H1 (cell line): ENCODE data around the gene CST4. TPM values are rescaled to one million over a fixed set of nuclear protein-coding genes. Genes with fewer than 3 reads are reported as not detected.

Experiments
- CHD2 ChIP-seq: IDR thresholded peaks from 2 replicates; pipeline ENCODE4 v1.6.1; 2012; ENCODE audit warnings: low read length, improper control_type of control experiment
- CTBP2 ChIP-seq: IDR thresholded peaks from 2 replicates; pipeline ENCODE4 v1.7.0; 2011; ENCODE audit warnings: borderline replicate concordance, mild to moderate bottlenecking, moderate library complexity, mixed read lengths, low read length; ENCODE audit not compliant: insufficient read depth, insufficient read length
- FOSL1 ChIP-seq: IDR thresholded peaks from 2 replicates; pipeline ENCODE4 v1.6.1; 2011; ENCODE audit warnings: mild to moderate bottlenecking, low read depth, low read length, moderate library complexity; ENCODE audit not compliant: insufficient read depth
- MAX ChIP-seq: IDR thresholded peaks from 2 replicates; pipeline ENCODE4 v1.6.1; 2012; ENCODE audit warnings: inconsistent platforms
- PHF8 ChIP-seq: fragments of 200-600 bp; sonication (generic); conservative IDR thresholded peaks from 2 replicates; pipeline ENCODE4 v1.7.1; 2012; ENCODE audit warnings: low read depth, mild to moderate bottlenecking, inconsistent platforms, low read length, moderate library complexity
- SAP30 ChIP-seq: fragments of 300-600 bp; sonication (generic); IDR thresholded peaks from 2 replicates; pipeline ENCODE4 v1.7.1; 2012; ENCODE audit warnings: low read length, moderate library complexity, mild to moderate bottlenecking, inconsistent platforms; ENCODE audit not compliant: insufficient read depth, insufficient replicate concordance
- SP1 ChIP-seq: IDR thresholded peaks from 2 replicates; pipeline ENCODE4 v1.6.1; 2011; ENCODE audit warnings: low read depth, low read length
- TCF12 ChIP-seq: IDR thresholded peaks from 2 replicates; pipeline ENCODE4 v1.6.1; 2011; ENCODE audit warnings: low read depth, mild to moderate bottlenecking, low read length
- USF2 ChIP-seq: IDR thresholded peaks from 2 replicates; pipeline ENCODE4 v1.6.1; 2011; ENCODE audit warnings: low read length, improper control_type of control experiment
- polyA plus RNA-seq, 7 experiments: library from polyadenylated mRNA; depleted of rRNA in 3 of 7; stranded (reverse) in 5 of 7; unstranded in 2 of 7; fragments of >200 nt in 5 of 7; fragments of 200-250 nt in 2 of 7; gene quantifications; 1 replicate in 5 of 7; 2 replicates in 1 of 7; 4 replicates in 1 of 7; pipeline versions ENCODE4 v1.2.1 to v1.2.3, GENCODE V29; 2011 to 2013; ENCODE audit warnings: missing spikeins in 2 of 7, mixed read lengths in 2 of 7
- total RNA-seq: library from RNA; stranded (reverse); fragmentation: NEBNext Ultra II Directional; extraction: Animal tissue kit (Norgen Biotek cat#: 25700); gene quantifications from 2 replicates; pipeline ENCODE4 v1.2.1, GENCODE V29; 2021

The CST4 gene
- total and polyA plus RNA-seq, 2 of the 8 experiments (the other 6 are each of a cell fraction or from before 2014, with no cell fraction given), result not detected

GRCh38 chr20:23649830-23650417 is 38.9 kb downstream of the CST4 start (continued):
- TF ChIP-seq USF2 (no peak), SAP30 (no peak), FOSL1 (no peak), CHD2 (no peak), MAX (no peak), PHF8 (no peak), SP1 (no peak), TCF12 (no peak), CTBP2 (no peak)
